SU-DHL-6 (cell line): ENCODE measurements around the gene PLAU.

Experiments
- EZH2phosphoT487 ChIP-seq: fragments of 200-600 bp; sonication (generic), shearing (Covaris generic); conservative IDR thresholded peaks from 2 replicates; pipeline ENCODE4 v1.6.1; 2018; ENCODE audit warnings: mild to moderate bottlenecking, antibody characterized with exemption, low read length, moderate library complexity, mixed read lengths
- TF ChIP-seq, protein P1 (sequence below): fragments of 200-600 bp; sonication (generic); IDR thresholded peaks from one replicate; pipeline ENCODE4 v1.5.1; 2017; ENCODE audit warnings: antibody characterized with exemption, mild to moderate bottlenecking, low read length, moderate library complexity; ENCODE audit not compliant: insufficient read depth, poor library complexity, severe bottlenecking

DNA sequence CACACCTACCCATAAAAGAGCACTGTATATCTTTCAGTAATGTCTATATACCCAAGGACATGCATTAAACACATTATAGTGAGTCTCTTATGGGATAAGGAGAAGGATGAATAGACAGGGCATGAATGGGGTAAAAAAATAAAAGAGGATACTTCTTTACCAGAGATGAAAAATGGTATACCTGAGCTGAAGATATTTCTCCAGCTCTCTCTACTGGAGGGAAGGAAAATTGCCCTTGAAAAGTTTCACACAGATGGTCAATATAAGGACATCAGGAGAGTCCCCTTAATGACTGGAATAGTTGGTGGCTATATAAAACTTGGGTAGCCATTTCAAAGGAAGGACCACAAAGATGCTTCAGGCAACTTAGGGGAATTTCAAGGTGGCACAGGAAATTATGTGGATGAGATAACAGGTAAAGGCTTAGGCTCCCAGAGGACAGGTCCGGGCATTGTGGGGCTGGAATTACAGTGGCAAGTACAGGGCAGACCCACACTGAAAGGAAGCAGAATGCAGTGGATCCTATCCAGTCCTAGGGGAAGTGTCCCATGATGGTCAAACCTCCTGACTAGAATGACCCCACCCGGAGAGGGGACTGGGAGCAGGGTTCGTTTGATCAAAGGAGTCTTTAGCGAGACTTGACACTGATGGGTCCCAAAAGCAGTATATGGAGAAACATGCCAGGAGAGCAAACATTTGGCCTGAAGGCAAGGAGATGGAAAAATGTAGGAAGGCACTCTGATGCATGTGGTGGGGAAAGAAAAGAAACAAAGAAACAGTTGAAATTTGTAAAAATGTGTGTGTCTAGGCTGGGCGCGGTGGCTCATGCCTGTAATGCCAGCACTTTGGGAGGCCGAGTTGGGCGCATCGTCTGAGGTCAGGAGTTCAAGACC, 35.6 kb downstream of the PLAU start:
- TF ChIP-seq, protein P1, sequence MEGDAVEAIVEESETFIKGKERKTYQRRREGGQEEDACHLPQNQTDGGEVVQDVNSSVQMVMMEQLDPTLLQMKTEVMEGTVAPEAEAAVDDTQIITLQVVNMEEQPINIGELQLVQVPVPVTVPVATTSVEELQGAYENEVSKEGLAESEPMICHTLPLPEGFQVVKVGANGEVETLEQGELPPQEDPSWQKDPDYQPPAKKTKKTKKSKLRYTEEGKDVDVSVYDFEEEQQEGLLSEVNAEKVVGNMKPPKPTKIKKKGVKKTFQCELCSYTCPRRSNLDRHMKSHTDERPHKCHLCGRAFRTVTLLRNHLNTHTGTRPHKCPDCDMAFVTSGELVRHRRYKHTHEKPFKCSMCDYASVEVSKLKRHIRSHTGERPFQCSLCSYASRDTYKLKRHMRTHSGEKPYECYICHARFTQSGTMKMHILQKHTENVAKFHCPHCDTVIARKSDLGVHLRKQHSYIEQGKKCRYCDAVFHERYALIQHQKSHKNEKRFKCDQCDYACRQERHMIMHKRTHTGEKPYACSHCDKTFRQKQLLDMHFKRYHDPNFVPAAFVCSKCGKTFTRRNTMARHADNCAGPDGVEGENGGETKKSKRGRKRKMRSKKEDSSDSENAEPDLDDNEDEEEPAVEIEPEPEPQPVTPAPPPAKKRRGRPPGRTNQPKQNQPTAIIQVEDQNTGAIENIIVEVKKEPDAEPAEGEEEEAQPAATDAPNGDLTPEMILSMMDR, result no peak
- TF ChIP-seq EZH2phosphoT487, result no peak
